Epithelial cell of proximal tubule (primary cell): Measurements from ENCODE around the gene YARS2. TPM values are rescaled to one million over a fixed set of nuclear protein-coding genes. Genes with fewer than 3 reads are reported as not detected.
"Not testable (repeated sequence)": the region's sequence is repeated elsewhere in the genome, so short reads cannot be mapped to it uniquely, and the experiment has no call there.

Source experiments
- DNase-seq: peaks from one replicate; pipeline ENCODE4 v3.0.0-alpha.2; 2011; ENCODE audit warnings: low read depth
- H3K4me3 ChIP-seq: 2 replicates; pipeline ENCODE4 v1.5.1; 2011; ENCODE audit warnings: low read depth, mild to moderate bottlenecking, low read length
- CTCF ChIP-seq: conservative IDR thresholded peaks from 2 replicates; pipeline ENCODE4 v1.5.1; 2012; ENCODE audit warnings: low read depth, mild to moderate bottlenecking, low read length
- total RNA-seq: library from RNA; depleted of rRNA; stranded (reverse); fragments of >200 nt; gene quantifications from 2 replicates; pipeline ENCODE4 v1.2.3, GENCODE V29; 2015

The YARS2 gene
- total RNA-seq, 1 donor from 2014 or later, result 37.5 TPM

- no peak for DNase-seq
- TF ChIP-seq CTCF, result no peak
- no peak overlapping the region for H3K4me3 ChIP-seq
These were observed 20.7 kb downstream of the YARS2 start for GRCh38 chr12:32734952-32735351.

GRCh38 chr12:32727237-32727636 lies 28.5 kb downstream of the YARS2 start:
- DNase-seq, result no peak
- no peak for TF ChIP-seq CTCF
- H3K4me3 ChIP-seq, result no peak overlapping the region

GRCh38 chr12:32726286-32726685 lies 29.4 kb downstream of the YARS2 start:
- H3K4me3 ChIP-seq, result no peak overlapping the region
- no peak for TF ChIP-seq CTCF
- no peak for DNase-seq

- not testable (repeated sequence) for H3K4me3 ChIP-seq, DNase-seq
These were observed 30.4 kb downstream of the YARS2 start for GRCh38 chr12:32725308-32725707.

GRCh38 chr12:32718926-32719325 lies 36.8 kb downstream of the YARS2 start:
- no peak overlapping the region for H3K4me3 ChIP-seq
- TF ChIP-seq CTCF, result no peak
- DNase-seq, result no peak

DNA sequence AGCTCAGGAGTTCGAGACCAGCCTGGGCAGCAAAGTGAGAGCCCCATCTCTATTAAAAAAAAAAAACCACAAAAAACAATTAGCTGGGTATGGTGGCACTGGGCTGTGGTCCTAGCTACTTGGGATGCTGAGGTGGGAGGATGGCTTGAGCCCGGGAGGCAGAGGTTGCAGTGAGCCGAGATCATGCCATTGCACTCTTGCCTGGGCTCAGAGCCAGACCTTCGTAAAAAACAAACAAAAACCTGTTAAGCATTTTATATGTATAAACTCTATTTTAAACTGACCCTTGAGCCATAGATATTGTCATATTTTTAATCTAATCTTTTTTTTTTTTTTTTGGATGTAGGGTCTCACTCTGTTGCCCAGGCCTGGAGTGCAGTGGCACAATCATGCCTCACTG lies 40.9 kb downstream of the YARS2 start:
- TF ChIP-seq CTCF, result no peak
- no peak for DNase-seq
- H3K4me3 ChIP-seq, result no peak overlapping the region

- no peak for DNase-seq
- no peak overlapping the region for H3K4me3 ChIP-seq
- TF ChIP-seq CTCF, result no peak
These were observed 46.8 kb downstream of the YARS2 start for GRCh38 chr12:32708926-32709325.
